ENCODE results near the gene PCSK2.

The PCSK2 gene

DNA sequence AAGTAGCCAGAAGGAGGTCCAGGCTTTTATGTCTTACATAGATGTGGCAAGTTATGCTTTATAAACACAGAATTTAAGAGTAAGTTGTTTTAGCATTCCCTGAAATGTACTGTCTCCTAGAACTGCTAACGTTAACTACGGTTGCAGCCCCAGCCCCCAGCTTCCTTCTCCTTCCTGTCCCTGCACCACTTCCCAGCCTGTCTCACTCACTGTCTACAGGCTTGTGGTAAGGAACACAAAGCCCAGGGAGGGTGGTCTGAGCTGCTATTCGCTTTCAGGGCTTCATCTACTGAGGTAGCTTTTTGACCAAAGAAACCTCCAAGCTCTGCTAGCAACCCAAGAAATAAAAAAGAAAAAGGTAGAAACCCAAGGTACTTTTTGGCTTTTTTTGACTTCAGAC lies 35.9 kb downstream of the PCSK2 start:
- TF ChIP-seq, protein P1, sequence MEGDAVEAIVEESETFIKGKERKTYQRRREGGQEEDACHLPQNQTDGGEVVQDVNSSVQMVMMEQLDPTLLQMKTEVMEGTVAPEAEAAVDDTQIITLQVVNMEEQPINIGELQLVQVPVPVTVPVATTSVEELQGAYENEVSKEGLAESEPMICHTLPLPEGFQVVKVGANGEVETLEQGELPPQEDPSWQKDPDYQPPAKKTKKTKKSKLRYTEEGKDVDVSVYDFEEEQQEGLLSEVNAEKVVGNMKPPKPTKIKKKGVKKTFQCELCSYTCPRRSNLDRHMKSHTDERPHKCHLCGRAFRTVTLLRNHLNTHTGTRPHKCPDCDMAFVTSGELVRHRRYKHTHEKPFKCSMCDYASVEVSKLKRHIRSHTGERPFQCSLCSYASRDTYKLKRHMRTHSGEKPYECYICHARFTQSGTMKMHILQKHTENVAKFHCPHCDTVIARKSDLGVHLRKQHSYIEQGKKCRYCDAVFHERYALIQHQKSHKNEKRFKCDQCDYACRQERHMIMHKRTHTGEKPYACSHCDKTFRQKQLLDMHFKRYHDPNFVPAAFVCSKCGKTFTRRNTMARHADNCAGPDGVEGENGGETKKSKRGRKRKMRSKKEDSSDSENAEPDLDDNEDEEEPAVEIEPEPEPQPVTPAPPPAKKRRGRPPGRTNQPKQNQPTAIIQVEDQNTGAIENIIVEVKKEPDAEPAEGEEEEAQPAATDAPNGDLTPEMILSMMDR (IDR thresholded peaks at IDR 0.05; ENCODE audit: low read depth, low read length): no peak
- no peak overlapping the region for H3K4me3 ChIP-seq (ENCODE audit: low read depth, low read length)

DNA sequence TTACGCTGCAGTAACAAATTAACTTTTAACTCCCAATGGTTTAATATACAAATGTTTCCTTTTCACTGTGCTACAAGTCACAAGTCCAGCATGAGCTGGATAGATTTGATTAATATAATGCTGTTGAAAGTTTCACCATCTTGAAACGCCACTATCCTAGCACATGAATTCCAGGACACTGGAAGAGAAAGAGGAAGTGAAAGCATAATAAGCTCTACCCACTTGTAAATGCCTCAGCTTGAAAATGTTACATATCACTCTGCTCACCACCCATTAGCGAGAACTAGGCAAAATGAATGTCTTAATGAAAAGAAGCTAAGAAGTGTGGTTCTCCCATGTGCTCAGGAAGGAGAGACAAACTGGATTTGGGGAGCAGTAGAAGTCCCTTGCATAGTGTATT lies 46.9 kb downstream of the PCSK2 start:
- TF ChIP-seq, protein P1 (IDR thresholded peaks at IDR 0.05; ENCODE audit: low read depth, low read length): no peak
- H3K4me3 ChIP-seq (ENCODE audit: low read depth, low read length): no peak overlapping the region

DNA sequence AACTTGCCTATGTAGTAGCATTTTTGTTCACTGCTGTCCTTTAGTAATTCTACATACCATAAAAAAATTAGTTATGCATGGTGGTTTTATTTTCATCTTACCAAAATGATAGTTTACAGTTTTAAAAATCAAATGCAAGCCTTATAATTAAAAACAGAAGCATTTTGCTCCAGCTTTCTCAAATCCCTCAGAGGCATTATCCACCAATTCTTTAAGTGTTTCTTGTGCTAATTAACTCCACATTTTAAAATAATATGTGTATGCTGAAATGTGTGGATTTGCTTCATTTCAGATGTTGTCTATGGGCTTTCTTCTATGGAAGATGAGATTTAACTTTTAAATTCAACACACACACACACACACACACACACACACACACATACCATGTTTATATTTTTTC lies 49.3 kb downstream of the PCSK2 start:
- H3K4me3 ChIP-seq (ENCODE audit: low read depth, low read length): no peak overlapping the region
- TF ChIP-seq, protein P1 (IDR thresholded peaks at IDR 0.05; ENCODE audit: low read depth, low read length): no peak

DNA sequence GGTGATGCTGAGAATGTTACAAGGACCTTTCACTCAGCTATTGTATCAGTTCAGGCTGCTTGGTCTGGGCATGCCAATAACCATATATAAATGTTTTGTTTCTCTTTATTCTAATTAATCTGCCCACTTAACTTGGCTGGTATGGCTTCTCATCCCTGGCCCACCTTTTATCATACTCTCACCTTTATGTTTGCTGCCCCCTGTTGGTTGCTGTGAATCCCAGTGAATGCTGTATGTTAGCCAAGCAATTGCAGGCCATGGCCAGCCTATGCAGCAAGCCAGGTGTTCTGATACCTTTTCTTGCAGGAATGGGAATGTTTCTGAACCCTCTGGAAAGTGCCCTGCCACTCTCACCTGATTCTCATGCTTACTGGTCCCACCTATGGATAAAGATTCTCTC lies 54.6 kb downstream of the PCSK2 start:
- TF ChIP-seq, protein P1 (IDR thresholded peaks at IDR 0.05; ENCODE audit: low read depth, low read length): peak; percentile 37
- no peak overlapping the region for H3K4me3 ChIP-seq (ENCODE audit: low read depth, low read length)

DNA sequence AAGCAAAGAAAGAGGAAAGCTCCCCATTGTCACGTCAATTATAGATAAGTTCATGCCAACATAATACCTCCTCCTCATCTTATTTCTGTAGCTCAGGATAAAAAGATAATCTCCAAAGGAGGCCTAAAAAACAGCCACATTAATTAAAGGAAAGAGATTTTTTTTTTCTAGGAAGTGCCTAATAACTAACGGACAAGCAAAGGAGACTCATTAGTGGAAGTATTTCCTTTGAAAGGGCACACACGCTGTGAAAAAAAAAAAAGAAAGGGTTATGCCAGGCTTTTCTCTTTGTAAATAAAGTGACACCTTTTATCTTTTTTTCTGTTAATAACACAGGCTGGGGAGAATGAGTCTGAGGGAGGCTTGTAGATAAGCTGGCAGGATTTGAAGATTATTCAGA lies 55.7 kb downstream of the PCSK2 start:
- no peak overlapping the region for H3K4me3 ChIP-seq (ENCODE audit: low read depth, low read length)
- TF ChIP-seq, protein P1 (IDR thresholded peaks at IDR 0.05; ENCODE audit: low read depth, low read length): no peak

DNA sequence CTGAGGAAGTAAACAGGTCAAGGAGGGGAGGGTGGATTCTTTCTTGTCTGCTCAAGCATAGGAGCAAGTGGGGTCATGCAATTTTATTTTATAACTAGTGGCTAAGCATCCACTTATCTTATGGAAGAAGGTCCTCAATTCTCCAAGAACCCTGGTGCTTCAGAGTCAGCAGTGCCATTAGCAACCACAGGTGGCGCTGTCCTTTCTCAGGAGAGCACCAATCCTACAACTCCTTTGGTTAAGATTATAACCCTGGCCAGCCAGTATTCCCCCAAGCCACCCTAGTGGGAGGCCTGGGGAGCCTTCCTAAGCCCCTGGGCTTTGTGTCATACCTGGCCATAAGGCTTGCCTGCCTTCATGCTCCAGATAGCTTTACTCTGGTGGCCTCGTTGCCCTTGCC lies 60.7 kb downstream of the PCSK2 start:
- no peak overlapping the region for H3K4me3 ChIP-seq (ENCODE audit: low read depth, low read length)
- TF ChIP-seq, protein P1 (IDR thresholded peaks at IDR 0.05; ENCODE audit: low read depth, low read length): no peak

DNA sequence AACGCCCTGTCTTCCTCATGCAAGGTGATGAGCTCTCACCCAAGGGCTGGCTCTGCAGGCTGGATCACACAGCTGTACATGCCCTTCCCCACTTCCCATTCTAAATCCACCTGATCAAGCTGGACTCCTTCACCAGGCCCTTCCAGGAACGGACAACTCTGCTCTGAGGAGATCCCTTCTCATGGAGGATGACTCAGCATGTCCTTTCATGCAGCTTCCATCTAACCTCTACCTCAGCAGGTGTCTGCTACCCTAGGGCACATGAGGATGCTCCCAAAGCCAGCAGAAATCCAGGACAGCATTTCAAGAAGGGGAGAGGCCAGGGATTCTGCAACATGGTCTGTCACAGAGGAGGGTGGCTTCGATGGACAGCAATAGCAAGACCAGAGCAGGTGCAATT lies 61.2 kb downstream of the PCSK2 start:
- no peak overlapping the region for H3K4me3 ChIP-seq (ENCODE audit: low read depth, low read length)
- TF ChIP-seq, protein P1 (IDR thresholded peaks at IDR 0.05; ENCODE audit: low read depth, low read length): no peak
